ENCODE results near the gene GPR150. TPM values are rescaled to one million over a fixed set of nuclear protein-coding genes. Genes with fewer than 3 reads are reported as not detected.

Gene GPR150
- under 1 TPM in 8 of 12 donors, not detected in 4; 0.11 to 0.24 (median 0.16) TPM for polyA plus RNA-seq (ENCODE audit: insufficient read length in 12 of 12)
- long read RNA-seq, donor 1, partial matches to known transcripts, result 0 of 4 reads
- long read RNA-seq, donor 1, other reads (novel, unspliced or antisense), result 0 of 4 reads
- long read RNA-seq, donor 2, result 0 reads
- long read RNA-seq, donor 3, result 0 reads
- long read RNA-seq, donor 4, result 0 reads
- long read RNA-seq, donor 5, result 0 reads
- long read RNA-seq, donor 6, partial matches to known transcripts, result 0 of 1 reads
- long read RNA-seq, donor 6, other reads (novel, unspliced or antisense), result 0 of 1 reads
- long read RNA-seq, donor 7, result 0 reads
- long read RNA-seq, donor 8, result 0 reads
- long read RNA-seq, donor 9, result 0 reads
- long read RNA-seq, donor 10, result 0 reads
- long read RNA-seq, donor 11, result 0 reads

DNA sequence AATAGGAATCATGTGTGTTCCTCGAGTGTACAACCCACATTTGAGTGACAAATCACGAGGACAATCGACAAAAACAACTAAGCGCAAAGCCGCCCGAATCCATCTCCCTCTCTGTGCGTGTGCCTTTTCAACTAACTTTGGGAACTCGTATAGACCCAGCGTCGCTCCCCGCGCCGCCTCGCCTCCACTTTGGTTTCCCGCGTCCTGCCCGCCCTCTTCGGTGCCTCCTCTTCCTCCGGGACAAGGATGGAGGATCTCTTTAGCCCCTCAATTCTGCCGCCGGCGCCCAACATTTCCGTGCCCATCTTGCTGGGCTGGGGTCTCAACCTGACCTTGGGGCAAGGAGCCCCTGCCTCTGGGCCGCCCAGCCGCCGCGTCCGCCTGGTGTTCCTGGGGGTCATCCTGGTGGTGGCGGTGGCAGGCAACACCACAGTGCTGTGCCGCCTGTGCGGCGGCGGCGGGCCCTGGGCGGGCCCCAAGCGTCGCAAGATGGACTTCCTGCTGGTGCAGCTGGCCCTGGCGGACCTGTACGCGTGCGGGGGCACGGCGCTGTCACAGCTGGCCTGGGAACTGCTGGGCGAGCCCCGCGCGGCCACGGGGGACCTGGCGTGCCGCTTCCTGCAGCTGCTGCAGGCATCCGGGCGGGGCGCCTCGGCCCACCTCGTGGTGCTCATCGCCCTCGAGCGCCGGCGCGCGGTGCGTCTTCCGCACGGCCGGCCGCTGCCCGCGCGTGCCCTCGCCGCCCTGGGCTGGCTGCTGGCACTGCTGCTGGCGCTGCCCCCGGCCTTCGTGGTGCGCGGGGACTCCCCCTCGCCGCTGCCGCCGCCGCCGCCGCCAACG, at the start of gene GPR150:
TSS of gene GPR150 (plus strand) at position 58 of the 840 bp plus-strand sequence. CDS start at position 247, 189 bp downstream.
- DNase-seq, result no peak

DNA sequence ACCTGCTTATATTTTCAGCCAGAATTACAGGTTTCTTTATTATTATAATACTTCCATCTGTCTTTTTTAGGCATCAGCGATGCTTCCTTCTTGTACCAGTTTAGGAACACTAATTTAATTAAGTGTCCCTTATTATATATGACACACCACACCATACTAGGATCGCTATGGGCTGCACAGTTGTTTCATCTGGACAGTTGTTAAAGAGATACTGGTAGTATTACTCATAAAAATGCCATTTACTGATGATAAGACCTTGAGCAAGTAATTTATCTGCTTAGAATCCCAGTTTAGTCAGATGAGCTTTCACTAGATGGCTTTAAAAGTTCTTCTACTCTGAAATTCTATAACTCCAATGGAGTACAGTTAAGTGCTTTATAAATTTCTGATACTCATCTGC, 47.9 kb upstream of the GPR150 start:
- no peak for DNase-seq

DNA sequence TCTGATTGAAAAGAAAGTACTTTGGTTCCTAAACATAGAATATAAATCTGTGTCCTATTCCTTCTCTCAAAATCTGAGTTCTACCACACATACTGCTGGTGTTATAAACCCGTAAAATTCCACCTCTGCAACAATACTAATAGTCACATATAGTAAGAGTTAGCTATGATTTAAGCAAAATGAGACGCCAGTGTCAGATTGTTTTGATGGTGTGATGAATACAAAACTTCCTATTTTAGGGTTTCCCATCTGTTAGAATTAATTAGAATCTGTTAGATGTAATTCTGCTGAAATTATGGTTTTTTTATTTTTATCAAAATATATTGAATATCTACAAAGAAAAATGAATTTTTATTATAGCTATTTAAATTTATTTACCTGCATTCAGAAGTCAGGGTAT, 38.3 kb upstream of the GPR150 start:
- no peak for DNase-seq

DNA sequence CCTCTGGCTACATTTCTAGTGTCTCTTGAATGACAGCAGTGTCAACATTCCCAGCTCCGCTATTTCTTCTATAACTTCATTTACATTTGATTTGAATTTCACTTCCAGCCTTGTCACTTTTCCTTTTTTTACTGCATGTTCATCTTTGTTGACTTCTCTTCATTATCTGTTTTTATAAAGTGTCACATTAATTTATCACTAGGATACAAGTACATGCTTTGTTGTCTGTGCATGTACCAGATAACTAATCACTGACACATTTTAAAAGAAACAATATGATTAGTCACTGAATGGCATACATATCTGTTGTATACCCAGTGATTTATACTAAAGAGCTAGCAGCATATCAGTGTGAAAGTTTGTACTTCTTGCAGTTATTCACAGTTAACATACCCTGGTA, 35.9 kb upstream of the GPR150 start:
- no peak for DNase-seq

DNA sequence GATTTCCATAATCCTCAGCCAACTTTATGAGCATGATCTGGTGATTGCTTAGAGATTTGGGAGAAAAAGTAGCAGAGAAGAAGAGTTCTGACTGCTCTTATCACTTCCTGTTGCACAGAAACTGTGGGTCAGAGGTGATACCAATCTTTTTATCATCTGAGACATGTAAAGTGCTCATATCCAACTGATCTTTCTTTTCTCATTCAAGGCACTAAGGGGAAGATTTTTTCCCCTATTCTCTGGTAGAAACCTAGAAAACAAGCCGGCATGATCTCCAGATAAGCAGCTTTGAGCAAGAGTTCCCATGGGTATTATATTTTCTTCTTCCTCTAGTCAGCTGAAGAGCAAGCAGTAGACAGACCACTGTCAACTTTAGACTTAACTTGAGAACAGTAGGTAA, 29.0 kb upstream of the GPR150 start:
- DNase-seq, result no peak

DNA sequence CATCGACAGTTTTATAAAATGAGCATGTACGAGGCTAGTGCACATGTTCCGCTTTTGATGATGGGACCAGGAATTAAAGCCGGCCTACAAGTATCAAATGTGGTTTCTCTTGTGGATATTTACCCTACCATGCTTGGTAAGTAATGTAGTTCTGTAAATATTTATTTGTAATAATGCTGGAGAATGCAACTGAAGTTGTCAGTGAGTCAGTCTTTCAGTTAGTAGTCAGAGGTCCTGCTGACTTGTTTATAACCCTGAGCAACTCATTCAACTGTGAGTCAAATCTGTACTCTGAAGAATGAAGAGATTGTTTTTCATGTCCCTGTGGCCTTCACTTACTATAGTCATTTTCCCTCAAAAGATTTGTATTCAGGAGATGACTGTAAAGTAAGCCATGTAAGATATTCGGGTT, 28.4 kb upstream of the GPR150 start:
- DNase-seq, result no peak

DNA sequence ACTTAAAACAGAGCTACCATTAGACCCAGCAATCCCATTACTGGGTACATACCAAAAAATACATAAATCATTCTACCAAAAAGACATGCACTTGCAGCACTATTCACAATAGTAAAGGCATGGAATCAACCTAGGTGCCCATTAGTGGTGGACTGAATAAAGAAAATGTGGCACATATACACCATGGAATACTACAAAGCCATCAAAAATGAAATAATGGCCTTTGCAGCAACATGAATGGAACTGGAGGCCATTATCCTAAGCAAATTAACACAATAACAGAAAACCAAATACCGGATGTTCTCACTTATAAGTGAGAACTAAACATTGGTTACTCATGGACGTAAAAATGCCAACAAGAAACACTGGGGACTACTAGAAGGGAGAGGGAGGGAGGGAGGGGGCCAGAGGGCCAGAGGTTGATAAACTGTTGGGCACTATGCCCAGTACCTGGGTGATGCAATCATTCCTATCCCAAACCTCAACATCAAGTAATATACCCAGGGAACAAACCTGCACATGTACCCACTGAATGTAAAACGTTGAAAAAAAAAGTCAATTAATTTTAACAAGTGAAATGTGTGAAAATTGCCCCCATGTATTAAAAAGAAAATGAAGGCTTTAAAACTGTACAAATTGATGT, 24.5 kb upstream of the GPR150 start:
- no peak for DNase-seq

DNA sequence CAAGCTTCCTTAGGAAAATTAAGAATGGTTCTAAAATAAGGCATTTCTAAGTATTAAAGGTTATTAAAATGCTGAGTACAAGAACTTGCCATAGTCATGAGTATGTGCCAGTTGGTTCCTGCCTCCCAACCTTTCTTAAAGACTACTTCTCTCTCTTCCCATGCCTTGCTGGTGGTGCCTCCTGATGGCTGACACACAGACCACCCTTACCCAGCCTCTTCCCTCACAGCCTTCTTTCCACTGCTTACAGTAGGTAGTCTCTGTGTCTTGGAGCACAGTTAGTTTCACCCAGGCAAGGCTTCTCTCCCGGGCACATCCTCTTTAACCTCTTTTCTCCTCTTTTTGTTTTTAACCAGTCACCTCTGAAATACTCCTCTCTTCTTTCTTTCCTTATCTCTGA, 20.6 kb upstream of the GPR150 start:
- no peak for DNase-seq

DNA sequence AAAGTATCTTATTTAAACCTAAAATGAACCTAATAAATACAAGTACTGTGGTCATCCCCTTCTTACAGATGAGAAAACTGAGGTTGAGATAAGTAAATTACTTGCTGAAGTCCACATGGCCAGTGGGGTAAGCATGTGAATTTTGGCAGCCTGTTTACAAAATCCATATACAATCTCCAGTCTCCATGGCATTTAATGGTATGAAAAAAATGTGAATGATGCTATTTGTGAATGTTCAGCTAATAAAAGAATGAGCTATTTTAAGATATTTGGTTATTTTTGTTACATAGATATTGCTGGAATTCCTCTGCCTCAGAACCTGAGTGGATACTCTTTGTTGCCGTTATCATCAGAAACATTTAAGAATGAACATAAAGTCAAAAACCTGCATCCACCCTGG, 19.3 kb upstream of the GPR150 start:
- DNase-seq, result no peak

DNA sequence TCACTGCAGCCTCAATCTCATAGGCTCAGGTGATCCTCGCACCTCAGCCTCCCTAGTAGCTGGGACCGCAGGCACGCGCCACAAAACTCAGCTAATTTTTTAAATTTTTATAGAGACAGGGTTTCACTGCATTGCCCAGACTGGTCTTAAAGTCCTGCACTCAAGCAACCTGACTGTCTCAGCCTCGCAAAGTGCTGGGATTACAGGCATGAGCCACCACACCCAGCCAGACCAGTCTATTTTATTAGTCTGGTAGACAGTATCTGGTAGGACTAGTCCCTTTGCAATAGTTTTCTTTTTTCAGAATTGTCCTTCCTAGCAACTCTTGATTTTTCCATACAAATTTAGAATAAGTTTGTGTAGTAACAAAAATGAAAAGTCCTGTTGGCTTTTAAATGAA, 14.1 kb upstream of the GPR150 start:
- DNase-seq, result no peak

DNA sequence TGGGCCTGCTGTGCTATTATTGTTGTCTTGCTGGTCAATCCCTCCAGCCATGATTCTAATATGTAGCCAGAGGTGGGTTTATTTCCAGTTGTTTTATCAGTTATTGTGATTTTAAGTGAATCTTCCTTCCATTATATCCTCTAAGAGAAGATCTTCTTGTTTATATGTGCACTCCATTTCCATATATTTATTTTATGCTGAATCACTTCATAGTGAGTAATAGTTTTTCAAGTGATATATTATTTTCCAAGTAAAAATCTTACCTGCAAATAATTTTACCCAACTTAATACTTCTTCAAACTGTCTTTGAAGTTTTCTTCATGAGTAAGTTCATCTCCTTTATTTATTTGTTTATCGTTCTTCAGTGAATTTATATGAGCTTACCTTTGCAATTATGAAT, 13.5 kb upstream of the GPR150 start:
- no peak for DNase-seq

DNA sequence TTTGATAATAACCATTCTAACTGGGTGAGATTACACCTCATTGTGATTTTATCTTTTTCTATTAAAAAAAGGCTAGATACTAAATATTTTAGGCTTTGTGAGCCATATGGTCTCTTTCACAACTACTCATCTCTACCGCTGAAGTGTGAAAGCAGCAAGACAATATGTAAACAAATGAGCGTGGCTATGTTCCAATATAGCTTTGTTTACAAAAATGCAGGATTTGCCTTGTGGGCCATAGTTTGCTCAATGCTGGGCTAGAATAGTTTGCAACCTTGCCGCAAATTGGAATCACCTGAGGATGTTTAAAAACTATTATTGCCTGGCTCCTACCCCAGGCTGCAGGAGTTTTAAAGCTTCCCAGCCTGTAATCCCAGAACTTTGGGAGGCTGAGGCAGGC, 10.2 kb upstream of the GPR150 start:
- no peak for DNase-seq

DNA sequence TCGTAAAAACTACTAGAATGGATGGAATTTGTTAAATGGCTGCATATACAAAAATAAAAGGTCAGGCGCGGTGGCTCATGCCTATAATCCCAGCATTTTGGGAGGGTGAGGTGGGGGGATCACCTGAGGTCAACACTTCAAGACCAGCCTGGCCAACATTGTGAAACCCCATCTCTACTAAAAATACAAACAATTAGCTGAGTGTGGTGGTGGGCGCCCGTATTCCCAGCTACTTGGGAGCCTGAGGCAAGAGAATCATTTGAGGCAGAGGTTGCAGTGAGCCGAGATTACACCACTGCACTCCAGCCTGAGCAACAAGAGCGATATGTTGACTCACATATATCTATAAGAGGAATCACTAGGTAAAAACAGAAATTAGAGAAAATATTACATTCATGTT, 9.3 kb upstream of the GPR150 start:
- no peak for DNase-seq

DNA sequence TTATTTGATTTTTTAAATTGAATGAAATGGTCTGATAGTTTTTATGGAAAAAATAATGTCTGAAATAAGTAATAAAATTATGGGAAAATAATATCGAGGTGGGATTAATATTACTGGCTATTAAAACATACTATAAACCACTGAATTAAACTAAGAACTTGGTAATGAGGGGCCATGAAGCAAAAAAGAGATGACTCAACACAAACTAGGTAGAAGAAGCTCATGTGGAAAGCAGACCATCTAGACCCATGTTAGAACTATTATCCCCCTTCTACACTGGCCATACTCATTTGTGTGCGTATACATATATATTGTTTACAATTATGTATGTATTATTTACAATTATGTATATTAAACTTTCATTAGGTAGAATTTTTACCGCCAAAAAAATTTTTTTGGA, 8.5 kb upstream of the GPR150 start:
- DNase-seq, result no peak

DNA sequence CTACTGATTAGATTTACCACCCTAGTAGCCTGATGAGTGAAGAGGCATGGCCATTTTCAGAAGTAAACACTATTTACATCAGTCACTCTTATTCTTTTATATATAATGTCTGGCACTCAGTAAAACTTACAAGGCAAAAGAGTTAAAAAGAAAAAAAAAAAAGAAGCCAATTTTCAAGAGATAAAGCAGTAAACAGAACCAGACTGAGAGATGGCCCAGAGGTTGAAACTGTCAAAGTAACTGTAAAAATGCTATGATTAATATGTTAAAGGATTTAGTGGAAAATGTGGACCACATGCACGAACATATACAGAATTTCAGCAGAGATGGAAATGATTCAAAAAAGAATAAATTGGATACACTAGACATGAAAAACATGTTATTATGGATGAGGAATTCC, 6.4 kb upstream of the GPR150 start:
- DNase-seq, result no peak

DNA sequence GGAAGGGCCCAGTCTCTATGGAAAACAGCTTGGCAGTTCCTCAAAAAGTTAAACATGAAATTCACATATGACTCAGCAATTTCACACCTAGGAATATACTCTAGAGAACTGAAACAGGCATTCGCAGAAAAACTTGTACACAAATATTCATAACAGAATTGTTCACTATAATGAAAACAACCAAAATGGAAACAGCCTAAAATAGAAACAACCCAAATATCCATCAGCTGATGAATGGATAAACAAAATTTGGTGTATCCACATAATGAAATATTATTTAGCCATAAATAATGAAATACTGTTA, 4.8 kb upstream of the GPR150 start:
- no peak for DNase-seq

DNA sequence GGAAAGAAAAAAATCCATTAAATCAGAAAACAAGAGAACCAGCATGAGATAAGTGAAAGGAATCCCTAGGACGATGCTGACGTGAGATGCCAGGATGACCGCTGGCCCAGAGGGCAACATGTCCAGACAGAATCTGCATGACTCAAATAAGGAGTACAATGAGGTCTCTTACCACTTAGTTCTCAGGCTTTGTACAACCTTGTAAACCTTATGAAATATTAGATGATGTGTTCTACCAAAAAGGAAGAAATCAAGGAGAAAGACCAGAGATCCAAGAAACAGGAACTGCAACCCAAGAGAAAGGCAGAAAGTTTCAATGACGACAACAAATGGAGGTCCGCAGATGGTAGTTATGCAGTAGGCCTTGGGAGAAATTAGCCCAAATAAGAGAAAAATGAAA, 2.8 kb upstream of the GPR150 start:
- no peak for DNase-seq

DNA sequence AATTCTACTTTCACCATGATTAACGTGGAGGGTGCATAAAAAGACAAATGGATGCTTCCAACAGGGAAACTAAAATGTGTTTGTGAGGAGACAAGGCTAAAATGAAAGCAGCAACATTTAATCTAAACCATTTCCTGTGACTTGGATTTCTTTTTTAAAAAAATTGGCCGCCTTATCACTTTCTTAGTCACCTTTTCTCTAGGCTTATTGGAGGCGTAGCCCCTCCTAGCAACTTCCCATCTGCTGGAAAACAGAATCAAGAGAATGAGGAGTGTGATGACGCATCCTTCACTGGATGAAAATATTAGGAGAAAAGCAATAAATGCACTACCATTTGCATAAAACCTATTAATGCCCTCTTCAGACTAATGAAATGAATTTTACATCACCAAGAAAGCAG, 791 bp upstream of the GPR150 start:
- no peak for DNase-seq

DNA sequence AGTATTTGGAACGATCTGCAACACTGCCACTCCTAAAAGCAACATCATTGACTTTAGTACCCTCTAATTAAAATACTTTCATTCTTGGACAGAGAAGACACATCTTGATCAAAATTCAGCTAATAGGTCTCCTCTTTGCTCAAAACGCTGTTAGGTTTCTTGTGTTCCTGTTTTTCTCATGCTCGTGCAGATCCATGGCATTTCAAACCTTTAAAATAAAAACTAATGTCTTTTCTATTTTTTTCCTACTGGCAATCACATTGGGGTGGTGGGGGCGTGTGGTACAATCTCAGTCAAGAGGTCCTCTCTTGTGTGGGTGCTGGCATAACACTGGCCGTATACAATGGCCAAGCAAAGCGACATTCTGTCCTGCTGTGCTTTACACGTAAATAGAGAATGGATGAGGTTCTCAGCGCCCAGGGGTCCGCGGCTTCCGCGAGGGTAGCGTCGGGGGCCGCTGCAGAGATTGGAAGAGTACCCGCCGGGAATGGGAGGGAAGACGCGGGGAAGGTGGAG, 315 bp upstream of the GPR150 start:
- DNase-seq, result no peak

DNA sequence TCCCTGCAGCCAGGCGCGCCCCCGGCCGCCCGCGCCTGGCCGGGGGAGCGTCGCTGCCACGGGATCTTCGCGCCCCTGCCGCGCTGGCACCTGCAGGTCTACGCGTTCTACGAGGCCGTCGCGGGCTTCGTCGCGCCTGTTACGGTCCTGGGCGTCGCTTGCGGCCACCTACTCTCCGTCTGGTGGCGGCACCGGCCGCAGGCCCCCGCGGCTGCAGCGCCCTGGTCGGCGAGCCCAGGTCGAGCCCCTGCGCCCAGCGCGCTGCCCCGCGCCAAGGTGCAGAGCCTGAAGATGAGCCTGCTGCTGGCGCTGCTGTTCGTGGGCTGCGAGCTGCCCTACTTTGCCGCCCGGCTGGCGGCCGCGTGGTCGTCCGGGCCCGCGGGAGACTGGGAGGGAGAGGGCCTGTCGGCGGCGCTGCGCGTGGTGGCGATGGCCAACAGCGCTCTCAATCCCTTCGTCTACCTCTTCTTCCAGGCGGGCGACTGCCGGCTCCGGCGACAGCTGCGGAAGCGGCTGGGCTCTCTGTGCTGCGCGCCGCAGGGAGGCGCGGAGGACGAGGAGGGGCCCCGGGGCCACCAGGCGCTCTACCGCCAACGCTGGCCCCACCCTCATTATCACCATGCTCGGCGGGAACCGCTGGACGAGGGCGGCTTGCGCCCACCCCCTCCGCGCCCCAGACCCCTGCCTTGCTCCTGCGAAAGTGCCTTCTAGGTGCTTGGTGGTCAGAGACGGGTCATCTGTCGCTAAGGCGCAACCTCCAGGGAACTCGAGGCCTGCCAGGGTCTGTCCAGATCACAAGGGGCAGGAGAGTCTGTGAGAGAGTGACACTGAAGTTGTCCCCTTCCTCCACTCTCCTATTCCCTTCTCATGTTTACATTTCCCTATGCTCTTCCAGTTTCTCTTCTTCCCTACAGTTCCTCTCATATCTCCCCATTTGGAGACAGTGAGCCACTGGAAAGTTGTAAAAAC, 1.3 kb downstream of the GPR150 start:
- no peak for DNase-seq

DNA sequence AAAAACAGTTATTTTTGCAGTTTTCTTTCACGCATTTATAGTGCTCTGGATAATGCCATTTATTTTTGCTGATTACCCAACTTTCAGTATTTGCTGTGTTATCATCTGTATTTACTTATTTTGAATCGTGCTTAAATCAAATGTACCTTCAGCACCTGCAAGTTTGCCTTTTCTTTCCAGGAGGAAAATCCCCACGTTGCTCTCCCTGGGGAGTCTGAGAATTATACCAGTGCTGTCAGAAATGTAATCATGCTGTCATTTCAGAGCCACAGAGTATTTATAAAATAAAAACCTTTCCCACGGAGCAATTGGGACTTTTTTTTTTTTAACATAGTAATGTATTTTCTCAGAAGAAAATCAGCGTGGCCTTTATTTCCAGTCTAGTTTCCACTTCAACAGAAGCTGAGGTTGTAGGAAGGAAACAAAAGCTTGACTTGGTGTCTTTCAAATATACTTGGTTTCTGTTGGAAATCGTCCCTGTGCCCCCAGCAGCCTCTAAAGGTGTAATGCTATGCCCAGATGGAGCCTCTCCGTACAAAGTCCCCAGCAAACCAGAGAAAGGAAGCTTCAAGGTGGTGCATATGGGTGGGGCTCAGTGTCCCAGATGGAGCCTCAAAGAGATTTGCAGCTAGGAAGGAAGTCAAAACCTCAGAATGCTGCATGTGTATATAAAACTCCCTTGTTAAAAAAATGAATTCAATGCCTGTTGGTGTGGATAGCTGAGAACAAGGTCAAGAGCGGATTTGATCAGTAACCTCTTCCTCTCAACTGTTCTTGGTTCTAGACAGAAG, 2.1 kb downstream of the GPR150 start:
- no peak for DNase-seq
